ENCODE data around the gene SLC16A6. TPM values are rescaled to one million over a fixed set of nuclear protein-coding genes. Genes with fewer than 3 reads are reported as not detected.
A peak's percentile ranks its signal among the peaks of the same experiment; 100 is the strongest.
"Not testable (repeated sequence)": the region's sequence is repeated elsewhere in the genome, so short reads cannot be mapped to it uniquely, and the experiment has no call there.

The SLC16A6 gene
- total RNA-seq, 1 experiment from 2014 or later: 4.8 TPM

DNA sequence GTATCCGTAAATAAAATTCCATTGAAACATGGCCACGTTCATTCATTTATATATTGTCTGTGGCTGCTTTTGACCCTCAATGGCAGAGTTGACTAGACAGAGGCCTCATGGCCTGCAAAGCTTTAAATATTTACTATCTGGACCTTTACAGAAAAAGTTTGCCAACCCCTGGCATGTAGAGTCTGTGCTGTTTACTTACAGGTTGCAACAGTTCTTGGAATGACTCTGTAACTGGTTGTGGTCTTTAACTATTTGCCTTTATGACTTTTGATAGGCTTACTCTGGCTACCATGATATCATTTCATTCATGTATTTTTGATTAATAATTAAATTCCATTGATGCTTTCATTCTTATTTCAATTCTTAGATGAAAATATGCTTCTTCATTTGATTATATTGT is 25.1 kb downstream of the SLC16A6 start:
- H3K9me2 ChIP-seq (ENCODE audit: insufficient read depth); H3K9ac ChIP-seq (ENCODE audit: low read length); H3K36me3 ChIP-seq (ENCODE audit: control insufficient read depth in 1 of 2, insufficient read depth in 2 of 2, low read length in 2 of 2); H3K4me2 ChIP-seq (ENCODE audit: low read length); H3K4me3 ChIP-seq (replicated peaks in 1 of 2; ENCODE audit: low read depth in 1 of 2, low read length in 2 of 2); H3K27ac ChIP-seq (ENCODE audit: low read depth, low read length); intact Hi-C loops (cut with micrococcal nuclease); H3K9me3 ChIP-seq (ENCODE audit: control insufficient read depth in 1 of 2, insufficient read depth in 1 of 2, low read depth in 1 of 2, low read length in 2 of 2); ATAC-seq; H3K27me3 ChIP-seq (ENCODE audit: insufficient read depth, low read length); H2AFZ ChIP-seq (ENCODE audit: low read depth, low read length, poor library complexity, severe bottlenecking); BruUV-seq (replicated peaks); H3K79me2 ChIP-seq (ENCODE audit: insufficient read depth, low read length); DNase-seq (ENCODE audit: low read depth, low spot score); H4K20me1 ChIP-seq (ENCODE audit: insufficient read depth): not testable (repeated sequence)
- H3K4me1 ChIP-seq (ENCODE audit: control insufficient read depth in 1 of 2, insufficient read depth in 2 of 2, low read length in 2 of 2): peaks cover 2 to 15% of the 10 kb centered on the region in 2 experiments; a peak in 3 of 4 replicates
- ChIA-PET CTCF (interaction anchor here (1.4 to 8.9 kb wide), 4 partner anchors 17 to 196 kb away, joined by 3 to 79 read pairs (median 22); no protein-coding TSS in a partner anchor), RAD21 (ENCODE audit: low non-redundant PET in 1 of 2, low total read pairs in 2 of 2, uncharacterized antibody in 2 of 2, unreplicated experiment in 2 of 2) (interaction anchor here (0.6 to 1.3 kb wide), 2 partner anchors 118 to 192 kb away, joined by 3 to 7 read pairs; partner anchors contain the start of gene WIPI1 (in 1 of the 2)), POLR2A (interaction anchor here (0.7 to 1.3 kb wide), 4 partner anchors 26 to 192 kb away, joined by 3 read pairs; partner anchors contain the start of genes ARSG and WIPI1)

DNA sequence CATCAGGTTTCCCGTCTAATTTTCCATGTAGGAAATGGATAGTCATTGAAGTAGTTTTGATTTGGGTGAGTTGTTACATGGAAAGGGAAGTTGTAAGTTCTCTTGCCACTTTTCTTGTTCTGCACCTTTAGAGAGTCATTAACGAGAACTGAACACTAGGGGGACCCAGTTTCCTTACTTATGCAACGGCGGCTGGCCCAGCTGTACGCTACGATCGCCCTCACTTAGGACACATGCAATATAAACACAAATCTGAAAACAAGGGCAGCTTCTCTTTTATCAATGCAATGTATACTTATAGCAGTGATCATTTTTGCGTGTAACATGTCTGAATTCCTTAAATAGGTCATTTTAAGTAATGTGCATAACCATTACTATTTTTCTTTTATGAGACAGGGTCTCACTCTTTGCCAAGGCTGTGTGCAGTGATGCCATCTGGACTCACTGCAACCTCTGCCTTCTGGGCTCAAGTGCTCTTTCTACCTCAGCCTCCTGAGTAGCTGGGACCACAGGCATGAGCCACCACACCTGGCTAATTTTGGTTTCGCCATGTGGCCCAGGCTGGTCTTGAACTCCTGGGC is 27.7 kb downstream of the SLC16A6 start:
- DNase-seq (ENCODE audit: low read depth, low spot score) (peak; percentile 48), ATAC-seq (peak; percentile 75)
- ChIA-PET CTCF (interaction anchor here (0.7 to 8.9 kb wide), 8 partner anchors 12 to 199 kb away, joined by 3 to 79 read pairs (median 4); no protein-coding TSS in a partner anchor), POLR2A (interaction anchor here (0.9 kb wide), 1 partner anchor 136 kb away, joined by 3 read pairs; no protein-coding TSS in a partner anchor), RAD21 (ENCODE audit: low non-redundant PET in 1 of 2, low total read pairs in 2 of 2, uncharacterized antibody in 2 of 2, unreplicated experiment in 2 of 2) (interaction anchor here (0.9 to 2.9 kb wide), 4 partner anchors 136 to 173 kb away, joined by 5 to 10 read pairs (median 7); no protein-coding TSS in a partner anchor)
- H3K27ac ChIP-seq (ENCODE audit: low read depth, low read length): peak overlapping the region; percentile 38; the same call in 1 of the 2 replicates
- not testable (repeated sequence) for H4K20me1 ChIP-seq (ENCODE audit: insufficient read depth); H3K9me3 ChIP-seq (ENCODE audit: control insufficient read depth in 1 of 2, insufficient read depth in 1 of 2, low read depth in 1 of 2, low read length in 2 of 2); BruUV-seq (replicated peaks); H3K79me2 ChIP-seq (ENCODE audit: insufficient read depth, low read length); H3K9me2 ChIP-seq (ENCODE audit: insufficient read depth); H3K36me3 ChIP-seq (ENCODE audit: control insufficient read depth in 1 of 2, insufficient read depth in 2 of 2, low read length in 2 of 2); H3K27me3 ChIP-seq (ENCODE audit: insufficient read depth, low read length); H3K4me3 ChIP-seq (replicated peaks in 1 of 2; ENCODE audit: low read depth in 1 of 2, low read length in 2 of 2)
- H3K9ac ChIP-seq (ENCODE audit: low read length): peak overlapping the region; percentile 28; the same call in 1 of the 2 replicates
- H2AFZ ChIP-seq (ENCODE audit: low read depth, low read length, poor library complexity, severe bottlenecking): peak overlapping the region; percentile 77
- intact Hi-C loops (cut with micrococcal nuclease): loop anchor here (1.0 to 5.0 kb wide), 6 partner anchors 91 to 494 kb away; no protein-coding TSS in a partner anchor
- TF ChIP-seq, protein P1, sequence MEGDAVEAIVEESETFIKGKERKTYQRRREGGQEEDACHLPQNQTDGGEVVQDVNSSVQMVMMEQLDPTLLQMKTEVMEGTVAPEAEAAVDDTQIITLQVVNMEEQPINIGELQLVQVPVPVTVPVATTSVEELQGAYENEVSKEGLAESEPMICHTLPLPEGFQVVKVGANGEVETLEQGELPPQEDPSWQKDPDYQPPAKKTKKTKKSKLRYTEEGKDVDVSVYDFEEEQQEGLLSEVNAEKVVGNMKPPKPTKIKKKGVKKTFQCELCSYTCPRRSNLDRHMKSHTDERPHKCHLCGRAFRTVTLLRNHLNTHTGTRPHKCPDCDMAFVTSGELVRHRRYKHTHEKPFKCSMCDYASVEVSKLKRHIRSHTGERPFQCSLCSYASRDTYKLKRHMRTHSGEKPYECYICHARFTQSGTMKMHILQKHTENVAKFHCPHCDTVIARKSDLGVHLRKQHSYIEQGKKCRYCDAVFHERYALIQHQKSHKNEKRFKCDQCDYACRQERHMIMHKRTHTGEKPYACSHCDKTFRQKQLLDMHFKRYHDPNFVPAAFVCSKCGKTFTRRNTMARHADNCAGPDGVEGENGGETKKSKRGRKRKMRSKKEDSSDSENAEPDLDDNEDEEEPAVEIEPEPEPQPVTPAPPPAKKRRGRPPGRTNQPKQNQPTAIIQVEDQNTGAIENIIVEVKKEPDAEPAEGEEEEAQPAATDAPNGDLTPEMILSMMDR (IDR thresholded peaks at IDR 0.05 in 2 of 3, conservative IDR thresholded peaks at IDR 0.05 in 1 of 3; ENCODE audit: borderline replicate concordance in 1 of 3, insufficient read depth in 1 of 3, low read depth in 2 of 3, low read length in 2 of 3): peak; percentile 47 to 88 (median 70); a peak in 5 of 6 replicates
- TF ChIP-seq RAD21 (IDR thresholded peaks at IDR 0.05; ENCODE audit: low read depth): peak; percentile 92
- TF ChIP-seq CBX3 (IDR thresholded peaks at IDR 0.05; ENCODE audit: low read depth): 0 out of 2 replicates have a peak, but pooled peaks have one; percentile 43
- peaks cover 6 to 35% of the 10 kb centered on the region in 2 experiments; a peak in 3 of 4 replicates for H3K4me1 ChIP-seq (ENCODE audit: control insufficient read depth in 1 of 2, insufficient read depth in 2 of 2, low read length in 2 of 2)
- H3K4me2 ChIP-seq (ENCODE audit: low read length): peak overlapping the region; percentile 61

DNA sequence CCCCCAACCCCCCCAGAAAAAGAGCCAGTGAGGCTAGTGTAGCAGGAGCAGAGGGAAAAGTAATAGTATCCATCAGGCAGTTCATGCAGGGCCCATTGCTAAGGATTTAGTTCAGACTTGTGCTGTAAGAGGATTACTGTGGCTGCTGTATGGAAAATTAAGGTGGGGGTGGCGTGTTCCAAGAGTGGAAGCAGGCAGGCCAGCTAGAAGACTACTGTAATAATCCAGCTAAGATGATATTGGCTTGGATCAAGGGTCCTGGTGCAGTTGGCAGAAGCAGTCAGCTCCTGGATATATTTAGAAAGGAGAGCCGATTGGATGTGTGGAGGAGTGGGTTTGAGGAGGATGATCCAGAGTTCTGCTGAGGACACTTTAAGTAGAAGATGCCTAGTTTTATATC is 28.5 kb downstream of the SLC16A6 start:
- H3K36me3 ChIP-seq (ENCODE audit: control insufficient read depth in 1 of 2, insufficient read depth in 2 of 2, low read length in 2 of 2); H2AFZ ChIP-seq (ENCODE audit: low read depth, low read length, poor library complexity, severe bottlenecking); H3K9ac ChIP-seq (ENCODE audit: low read length); H3K79me2 ChIP-seq (ENCODE audit: insufficient read depth, low read length); H3K9me2 ChIP-seq (ENCODE audit: insufficient read depth); ATAC-seq; H3K9me3 ChIP-seq (ENCODE audit: control insufficient read depth in 1 of 2, insufficient read depth in 1 of 2, low read depth in 1 of 2, low read length in 2 of 2); H3K27ac ChIP-seq (ENCODE audit: low read depth, low read length); DNase-seq (ENCODE audit: low read depth, low spot score); H3K27me3 ChIP-seq (ENCODE audit: insufficient read depth, low read length); H4K20me1 ChIP-seq (ENCODE audit: insufficient read depth); H3K4me3 ChIP-seq (replicated peaks in 1 of 2; ENCODE audit: low read depth in 1 of 2, low read length in 2 of 2); BruUV-seq (replicated peaks); H3K4me2 ChIP-seq (ENCODE audit: low read length): not testable (repeated sequence)
- RAD21 ChIA-PET (ENCODE audit: low non-redundant PET in 1 of 2, low total read pairs in 2 of 2, uncharacterized antibody in 2 of 2, unreplicated experiment in 2 of 2): interaction anchor here (0.9 to 2.9 kb wide), 3 partner anchors 136 to 170 kb away, joined by 5 to 10 read pairs (median 8); no protein-coding TSS in a partner anchor
- intact Hi-C loops (cut with micrococcal nuclease): loop anchor here (5.0 kb wide), 2 partner anchors 90 to 495 kb away; no protein-coding TSS in a partner anchor
- H3K4me1 ChIP-seq (ENCODE audit: control insufficient read depth in 1 of 2, insufficient read depth in 2 of 2, low read length in 2 of 2): peaks cover 6 to 35% of the 10 kb centered on the region in 2 experiments; a peak in 3 of 4 replicates
- POLR2A ChIA-PET: interaction anchor here (0.9 kb wide), 1 partner anchor 137 kb away, joined by 3 read pairs; no protein-coding TSS in a partner anchor
- CTCF ChIA-PET: interaction anchor here (0.7 to 8.9 kb wide), 5 partner anchors 30 to 200 kb away, joined by 3 to 79 read pairs (median 4); no protein-coding TSS in a partner anchor
